Measurements from ENCODE around the gene WBP2. TPM values are rescaled to one million over a fixed set of nuclear protein-coding genes. Genes with fewer than 3 reads are reported as not detected.

The WBP2 gene
- total and polyA plus RNA-seq, 10 of the 15 experiments (the other 5 are each of a cell fraction or from before 2014, with no cell fraction given): 1.5 to 57.3 (median 27.5) TPM

- Histone ChIP-seq H3K27me3 (replicated peaks in 1 of 2; ENCODE audit: control insufficient read depth in 2 of 2, insufficient read depth in 2 of 2, low read length in 1 of 2) (no peaks in the 10 kb centered on the region), H3K4me1 (ENCODE audit: control insufficient read depth, insufficient read depth, low read length) (peaks cover 14% of the 10 kb centered on the region), H3K4me2 (ENCODE audit: control insufficient read depth, insufficient read depth) (no peak overlapping the region), H4K20me1 (ENCODE audit: control insufficient read depth, insufficient read depth) (no peaks in the 10 kb centered on the region), H3K27ac (ENCODE audit: control insufficient read depth, insufficient read depth) (no peak overlapping the region), H3K9me3 (replicated peaks; ENCODE audit: control insufficient read depth, insufficient read depth, low read length) (no peaks in the 10 kb centered on the region), H2AFZ (ENCODE audit: control insufficient read depth, low read depth, low read length) (no peak overlapping the region), H3K9ac (ENCODE audit: control insufficient read depth, insufficient read depth, low read length) (no peak overlapping the region), H3K4me3 (no peak overlapping the region), H3K79me2 (ENCODE audit: control insufficient read depth, insufficient read depth, low read length) (peaks cover 18% of the 10 kb centered on the region), H3K36me3 (ENCODE audit: control insufficient read depth in 2 of 2, insufficient read depth in 2 of 2, low read length in 1 of 2) (peaks cover 3 to 9% of the 10 kb centered on the region in 2 experiments)
- WGBS (ENCODE audit: insufficient coverage, insufficient replicate concordance, low lambda C conversion rate, missing lambda C conversion rate): 90% methylated on average over 31 of the region's 34 CpGs
- CTCF ChIA-PET: interaction anchor here (0.6 to 8.7 kb wide), 12 partner anchors 11 to 94 kb away, joined by 3 to 117 read pairs (median 7); partner anchors contain the start of genes GALK1, TRIM47, TRIM65 and WBP2
- SMC1A ChIA-PET (ENCODE audit: uncharacterized antibody, unreplicated experiment): interaction anchor here (0.9 to 2.1 kb wide), 5 partner anchors 8 to 85 kb away, joined by 3 to 18 read pairs (median 3); partner anchors contain the start of genes TRIM65, UNK and WBP2
- in situ Hi-C loops (cut with MboI) (no loop called here), intact Hi-C loops (cut with micrococcal nuclease; ENCODE audit: unreplicated experiment) (no loop called here)
- BruUV-seq (replicated peaks): no TSS peak
- ATAC-seq (no peak), DNase-seq (ENCODE audit: low read depth, low spot score) (no peak), FAIRE-seq (no peak)
- POLR2A ChIA-PET: interaction anchor here (0.6 to 4.5 kb wide), 5 partner anchors 8 to 69 kb away, joined by 4 to 42 read pairs (median 31); partner anchors contain the start of gene WBP2
- RAD21 ChIA-PET (ENCODE audit: unreplicated experiment): interaction anchor here (1.2 to 3.6 kb wide), 8 partner anchors 9 to 94 kb away, joined by 3 to 21 read pairs (median 5); partner anchors contain the start of genes GALK1, TRIM47 and WBP2
- TF ChIP-seq RELA (IDR thresholded peaks at IDR 0.05; ENCODE audit: borderline replicate concordance, partially characterized antibody): no peak
- no peak for TF ChIP-seq SRF (IDR thresholded peaks at IDR 0.05; ENCODE audit: low read depth in 2 of 2, low read length in 2 of 2)
- no peak for TF ChIP-seq ZNF24 (IDR thresholded peaks at IDR 0.05)
- no peak for TF ChIP-seq SMC3 (IDR thresholded peaks at IDR 0.05; ENCODE audit: borderline replicate concordance, low read length)
- no peak for TF ChIP-seq MAX (IDR thresholded peaks at IDR 0.05; ENCODE audit: low read depth, low read length)
Observed at GRCh38 chr17:75846692-75847613, 8.2 kb downstream of the WBP2 start.

Data from GM12878 (cell line).